Right forelimb (tissue), 1 donor: ENCODE measurements around the gene MAPRE3.

Source experiments
- DNase-seq: peaks from one replicate; pipeline ENCODE4 v3.0.0-alpha.2; 2018

MAPRE3 gene

DNA sequence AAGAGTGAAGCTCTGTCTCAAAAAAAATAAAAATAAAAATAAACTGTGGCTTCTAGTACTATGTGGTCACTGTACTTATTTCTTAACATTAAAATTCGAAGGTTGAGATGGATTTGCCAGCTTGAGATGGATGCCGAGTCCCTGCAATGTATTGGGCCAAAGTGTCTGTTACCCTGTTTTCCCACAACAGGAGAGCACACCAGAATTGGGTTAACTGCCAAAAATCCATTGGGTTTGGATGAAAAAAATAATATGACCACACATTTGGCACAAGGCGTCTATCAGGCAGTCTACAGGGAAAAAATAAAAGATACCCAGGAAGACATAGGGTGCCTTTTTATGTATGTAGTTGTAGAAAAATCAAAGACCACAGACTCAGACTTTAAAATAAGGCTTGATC, 19.2 kb upstream of the MAPRE3 start:
- DNase-seq = no peak

- DNase-seq = no peak
Measured at GRCh38 chr2:26952374-26952773, 18.1 kb upstream of the MAPRE3 start.

DNA sequence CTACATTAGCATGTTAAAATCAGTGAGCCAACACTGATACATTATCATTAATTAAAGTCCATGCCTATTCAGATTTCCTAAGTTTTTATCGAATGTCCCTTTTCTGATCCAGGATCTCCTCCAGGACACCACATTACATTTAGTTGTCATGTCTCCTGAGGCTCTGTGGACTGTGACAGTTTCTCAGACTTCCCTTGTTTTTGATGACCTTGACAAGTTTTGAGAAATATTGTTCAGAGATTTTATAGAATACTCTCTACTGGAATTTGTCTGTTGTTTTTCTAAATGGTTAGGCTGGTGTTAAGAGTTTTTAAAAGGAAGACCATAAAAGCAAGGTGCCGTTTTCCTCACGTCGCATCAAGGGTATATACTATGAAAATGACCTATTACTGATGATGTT, 16.3 kb upstream of the MAPRE3 start:
- no peak for DNase-seq

- DNase-seq = no peak
Measured at GRCh38 chr2:26957041-26957440, 13.4 kb upstream of the MAPRE3 start.

GRCh38 chr2:26957534-26957933, 12.9 kb upstream of the MAPRE3 start:
- DNase-seq = no peak

GRCh38 chr2:26959331-26959730, 11.1 kb upstream of the MAPRE3 start:
- DNase-seq = no peak

GRCh38 chr2:26964446-26965130, 5.8 kb upstream of the MAPRE3 start:
- no peak for DNase-seq

DNA sequence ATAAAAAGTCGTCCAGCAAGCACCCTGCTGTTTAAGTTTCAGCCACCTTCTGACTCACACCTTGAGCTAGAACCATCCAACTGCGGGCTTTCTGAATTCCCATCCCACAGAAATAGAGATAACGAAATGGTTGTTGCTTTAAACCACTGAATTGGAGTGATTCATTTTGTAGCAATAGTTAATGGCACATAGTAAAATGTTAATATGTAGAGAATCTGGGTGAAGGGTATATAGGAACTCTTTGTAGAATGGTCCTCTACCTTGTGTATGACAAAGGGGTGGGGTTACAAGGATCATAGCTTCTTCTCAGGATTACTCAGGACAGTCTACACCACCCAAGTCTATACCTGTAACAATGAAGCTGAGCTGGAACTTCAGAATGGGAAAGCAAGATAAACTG, 2.4 kb upstream of the MAPRE3 start:
- DNase-seq = no peak

GRCh38 chr2:26969077-26969844, 1.2 kb upstream of the MAPRE3 start:
- DNase-seq = no peak

- DNase-seq = no peak
Measured at GRCh38 chr2:26970928-26971627, 641 bp downstream of the MAPRE3 start.

GRCh38 chr2:26971911-26972786, 1.7 kb downstream of the MAPRE3 start:
- DNase-seq = no peak

GRCh38 chr2:26974352-26974751, 3.9 kb downstream of the MAPRE3 start:
- DNase-seq = no peak

DNA sequence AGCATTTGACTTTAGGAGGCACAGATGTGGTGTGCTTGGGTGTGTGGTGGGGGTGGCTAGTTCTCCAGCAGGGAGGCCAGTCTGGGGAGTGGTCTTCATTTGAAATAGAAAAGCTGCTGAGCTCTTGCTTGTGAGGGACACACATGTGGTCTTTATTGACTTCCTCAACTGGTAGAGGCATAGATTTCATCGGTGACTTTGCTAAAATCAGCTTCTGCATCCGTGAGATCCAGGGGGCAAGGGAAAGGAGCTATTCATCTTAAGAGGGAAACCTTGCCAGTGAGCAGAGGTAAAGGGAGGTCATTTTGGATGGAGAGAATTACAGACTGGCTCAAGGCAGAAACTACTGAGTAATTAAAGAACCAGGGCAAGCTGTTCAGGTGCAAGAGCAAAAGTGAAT, 4.7 kb downstream of the MAPRE3 start:
- DNase-seq = no peak

DNA sequence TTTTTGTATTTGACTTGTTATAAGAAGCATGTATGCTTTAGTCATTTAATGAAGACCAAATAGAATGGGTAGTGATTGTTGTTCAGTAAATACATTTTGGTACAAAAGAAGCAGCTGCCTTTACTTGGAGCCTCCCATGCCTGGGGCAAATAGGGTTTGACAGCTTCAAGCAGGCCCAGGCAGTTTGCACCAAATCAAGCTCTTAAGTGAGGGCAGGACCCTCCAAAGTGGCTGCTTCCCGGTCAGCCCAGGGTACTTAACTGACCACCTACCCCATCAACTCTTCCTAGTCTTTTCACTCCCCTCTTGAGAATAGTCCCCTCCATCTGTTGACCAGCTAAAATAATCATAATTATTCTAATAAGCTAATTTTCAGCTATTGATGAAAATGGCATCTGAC, 5.2 kb downstream of the MAPRE3 start:
- DNase-seq = no peak

- no peak for DNase-seq
Measured at GRCh38 chr2:26976237-26976636, 5.8 kb downstream of the MAPRE3 start.

DNA sequence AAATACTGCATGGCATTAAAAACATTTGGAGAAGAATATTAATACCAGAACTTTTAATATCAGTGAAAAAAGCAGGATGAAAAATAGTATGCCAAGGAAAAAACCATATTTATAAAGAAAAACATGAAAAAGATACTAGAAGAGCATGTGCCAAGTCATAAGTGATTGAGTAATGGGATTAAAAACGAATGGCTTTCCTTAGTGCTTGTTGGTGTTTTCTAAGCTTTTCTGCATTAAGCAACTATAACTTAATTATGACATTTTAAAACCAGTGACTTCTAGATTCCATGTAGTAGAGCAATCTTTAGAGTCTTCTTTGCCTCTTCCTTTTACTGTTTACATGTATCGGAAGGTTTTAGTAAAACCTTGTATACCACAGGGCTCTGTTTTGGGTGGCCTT, 6.6 kb downstream of the MAPRE3 start:
- DNase-seq = no peak

GRCh38 chr2:26978061-26978596, 7.7 kb downstream of the MAPRE3 start:
- no peak for DNase-seq

- no peak for DNase-seq
Measured at GRCh38 chr2:26979741-26980140, 9.3 kb downstream of the MAPRE3 start.

GRCh38 chr2:26980971-26981370, 10.5 kb downstream of the MAPRE3 start:
- DNase-seq = no peak

DNA sequence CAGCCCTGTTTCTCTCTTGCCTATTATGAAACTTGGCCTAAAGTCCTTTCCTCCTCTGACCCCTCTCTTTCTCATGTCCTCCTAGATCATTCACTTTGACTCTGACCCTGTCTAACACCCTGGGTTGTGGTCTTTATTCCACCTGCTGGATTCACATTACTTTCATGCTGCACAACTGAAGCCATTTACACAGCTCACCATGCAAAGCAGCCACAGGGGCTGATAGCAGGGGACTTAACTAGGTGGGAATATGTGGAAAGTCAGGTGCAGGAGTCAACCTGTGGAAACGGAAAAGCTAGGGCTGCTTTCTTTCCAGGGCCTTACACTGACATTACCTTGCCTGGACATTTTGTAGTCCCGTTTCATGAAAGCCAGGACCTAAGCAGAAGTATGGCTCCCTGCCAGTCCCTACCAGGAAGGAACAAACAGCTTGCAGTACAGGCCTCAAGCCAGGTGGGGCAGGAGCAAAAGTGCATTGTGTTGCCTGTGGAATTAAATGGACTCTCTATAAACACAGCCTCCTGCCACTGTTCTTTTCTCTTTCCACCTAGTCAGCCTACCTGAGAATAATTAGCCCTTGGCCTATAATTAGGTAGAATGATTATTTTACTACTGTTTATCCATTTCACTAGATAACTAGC, 11.8 kb downstream of the MAPRE3 start:
- DNase-seq = no peak

- no peak for DNase-seq
Measured at GRCh38 chr2:26983746-26984145, 13.3 kb downstream of the MAPRE3 start.

DNA sequence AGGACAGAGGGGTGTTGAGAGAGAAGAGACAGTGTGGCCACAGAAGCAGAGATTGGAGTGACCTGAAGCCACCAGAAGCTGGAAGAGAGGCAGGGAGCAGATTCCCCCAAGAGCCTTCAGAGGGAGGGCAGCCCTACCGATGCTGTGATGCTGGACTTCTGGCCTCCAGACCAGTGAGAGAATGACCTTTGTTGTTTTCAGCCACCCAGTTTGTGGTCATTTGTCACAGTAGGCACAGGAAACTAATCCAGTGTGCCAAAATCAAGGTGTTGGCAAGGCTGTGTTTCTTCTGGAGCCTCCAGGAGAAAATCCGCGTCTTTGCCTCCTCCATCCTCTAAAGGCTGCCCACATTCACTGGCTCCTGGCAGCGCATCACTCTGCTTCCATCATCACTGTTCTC, 15.4 kb downstream of the MAPRE3 start:
- no peak for DNase-seq
